GM12801 (cell line): ENCODE results near the gene ZNF747.

ENCODE experiments used
- TF ChIP-seq, protein P1 (sequence below): IDR thresholded peaks from one replicate; pipeline ENCODE4 v1.5.1; 2011; ENCODE audit warnings: control low read depth; ENCODE audit not compliant: insufficient read length; ENCODE audit errors: extremely low read depth

The ZNF747 gene

DNA sequence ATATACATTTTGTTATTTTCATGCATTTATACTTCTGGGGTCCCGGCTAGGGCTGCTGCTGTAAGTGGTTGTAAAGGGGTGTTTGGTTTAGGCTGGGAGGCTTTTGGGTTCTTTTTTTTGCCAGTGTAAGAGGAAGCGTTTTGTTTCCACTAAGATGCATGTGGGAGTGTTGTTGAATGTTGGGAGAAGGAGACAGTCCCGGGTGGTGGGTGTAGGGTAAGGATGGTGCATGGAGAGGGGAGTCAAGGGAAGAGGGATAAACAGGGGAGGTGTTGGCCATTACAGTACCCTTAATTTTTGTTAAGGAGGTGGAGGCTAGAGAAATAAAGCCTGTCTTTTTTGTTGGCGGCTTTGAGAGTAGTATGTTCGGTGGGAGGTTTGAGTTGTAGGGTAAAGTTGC, 8.4 kb upstream of the ZNF747 start:
- TF ChIP-seq, protein P1, sequence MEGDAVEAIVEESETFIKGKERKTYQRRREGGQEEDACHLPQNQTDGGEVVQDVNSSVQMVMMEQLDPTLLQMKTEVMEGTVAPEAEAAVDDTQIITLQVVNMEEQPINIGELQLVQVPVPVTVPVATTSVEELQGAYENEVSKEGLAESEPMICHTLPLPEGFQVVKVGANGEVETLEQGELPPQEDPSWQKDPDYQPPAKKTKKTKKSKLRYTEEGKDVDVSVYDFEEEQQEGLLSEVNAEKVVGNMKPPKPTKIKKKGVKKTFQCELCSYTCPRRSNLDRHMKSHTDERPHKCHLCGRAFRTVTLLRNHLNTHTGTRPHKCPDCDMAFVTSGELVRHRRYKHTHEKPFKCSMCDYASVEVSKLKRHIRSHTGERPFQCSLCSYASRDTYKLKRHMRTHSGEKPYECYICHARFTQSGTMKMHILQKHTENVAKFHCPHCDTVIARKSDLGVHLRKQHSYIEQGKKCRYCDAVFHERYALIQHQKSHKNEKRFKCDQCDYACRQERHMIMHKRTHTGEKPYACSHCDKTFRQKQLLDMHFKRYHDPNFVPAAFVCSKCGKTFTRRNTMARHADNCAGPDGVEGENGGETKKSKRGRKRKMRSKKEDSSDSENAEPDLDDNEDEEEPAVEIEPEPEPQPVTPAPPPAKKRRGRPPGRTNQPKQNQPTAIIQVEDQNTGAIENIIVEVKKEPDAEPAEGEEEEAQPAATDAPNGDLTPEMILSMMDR = no peak

DNA sequence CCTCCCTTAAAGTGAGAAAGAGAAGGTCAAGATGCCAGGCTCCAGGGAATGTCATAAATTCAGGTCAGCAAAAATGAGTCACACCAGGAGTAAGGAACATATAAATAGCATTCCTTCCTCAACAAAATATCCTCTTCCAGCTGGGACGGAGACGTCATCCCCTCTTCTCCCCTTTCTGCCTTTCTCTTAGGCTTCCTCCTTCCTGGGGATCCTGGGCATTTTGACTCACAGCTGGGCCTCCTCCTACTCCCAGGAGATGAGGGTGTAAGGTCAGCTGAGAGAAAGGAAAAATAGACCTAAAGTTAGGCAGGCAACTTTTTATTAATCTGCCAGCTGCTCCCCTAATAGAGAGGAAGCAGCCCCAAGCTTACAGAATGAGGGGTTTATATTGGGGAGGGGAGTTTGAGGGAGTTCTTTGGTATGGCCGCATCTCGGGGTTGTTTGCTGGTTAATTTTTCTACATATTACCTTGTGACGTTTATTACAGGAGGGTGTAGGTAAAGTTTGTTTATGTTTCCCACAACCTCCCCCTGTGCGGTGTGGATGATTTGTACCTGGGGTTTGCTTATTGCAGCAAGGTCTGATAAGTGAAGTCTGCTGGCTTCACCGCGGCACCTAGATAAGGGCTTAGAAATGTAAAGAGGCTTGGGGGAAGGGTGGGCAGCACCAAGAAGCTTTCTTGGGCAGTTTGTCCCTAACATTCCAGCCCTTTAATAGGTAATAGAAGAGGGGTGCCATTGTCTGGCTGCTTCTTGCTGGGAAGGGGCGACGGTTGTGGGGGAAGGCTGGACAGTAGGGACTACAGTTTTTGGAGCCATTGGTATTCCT, 7.1 kb upstream of the ZNF747 start:
- TF ChIP-seq, protein P1 = no peak

DNA sequence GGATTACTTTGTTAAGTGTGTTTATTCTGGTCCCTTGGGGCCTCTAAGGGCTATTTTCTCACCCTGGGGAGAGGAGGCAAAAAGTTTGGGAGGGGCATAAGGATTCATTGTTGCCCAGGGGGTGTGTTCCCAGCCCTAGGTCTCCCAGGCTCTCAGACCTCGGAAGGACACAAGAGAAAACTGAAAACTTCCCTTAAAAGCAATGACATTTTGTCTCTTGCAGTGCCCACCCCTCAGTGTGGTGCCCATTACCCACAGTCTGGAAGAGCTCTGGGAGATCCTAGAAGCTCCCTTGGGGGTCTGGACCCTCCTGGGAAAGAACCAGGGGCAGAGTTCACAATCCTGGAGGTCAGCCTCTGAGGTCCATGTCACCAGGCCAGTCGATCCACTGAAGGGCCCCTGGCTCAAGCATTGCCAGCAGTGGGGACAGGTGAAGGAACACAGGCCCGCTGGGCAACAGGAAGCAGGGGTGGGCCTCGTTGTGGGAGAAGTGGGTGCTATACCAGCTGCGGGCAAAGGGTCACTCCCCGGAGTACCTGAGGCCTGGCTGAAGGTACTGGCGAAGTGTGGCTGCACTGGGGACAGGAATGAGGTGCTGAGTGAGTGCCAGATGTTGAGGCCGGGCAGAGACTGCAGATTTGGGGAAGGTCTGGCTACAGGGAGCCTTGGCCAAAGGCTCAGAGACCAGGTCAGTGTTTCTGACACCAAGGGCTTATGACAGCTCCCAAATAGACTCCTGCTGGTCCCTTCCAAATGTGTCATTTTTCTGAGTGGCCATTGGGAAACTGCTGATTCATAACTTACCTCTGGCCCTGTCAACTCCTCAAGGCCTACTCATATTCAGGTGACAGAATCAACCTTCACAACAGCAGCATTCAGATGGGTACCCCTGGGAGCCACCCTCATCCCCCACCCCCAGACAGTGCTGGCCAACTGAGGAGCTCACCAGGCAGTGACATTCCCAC, 4.6 kb upstream of the ZNF747 start:
- TF ChIP-seq, protein P1 = no peak

DNA sequence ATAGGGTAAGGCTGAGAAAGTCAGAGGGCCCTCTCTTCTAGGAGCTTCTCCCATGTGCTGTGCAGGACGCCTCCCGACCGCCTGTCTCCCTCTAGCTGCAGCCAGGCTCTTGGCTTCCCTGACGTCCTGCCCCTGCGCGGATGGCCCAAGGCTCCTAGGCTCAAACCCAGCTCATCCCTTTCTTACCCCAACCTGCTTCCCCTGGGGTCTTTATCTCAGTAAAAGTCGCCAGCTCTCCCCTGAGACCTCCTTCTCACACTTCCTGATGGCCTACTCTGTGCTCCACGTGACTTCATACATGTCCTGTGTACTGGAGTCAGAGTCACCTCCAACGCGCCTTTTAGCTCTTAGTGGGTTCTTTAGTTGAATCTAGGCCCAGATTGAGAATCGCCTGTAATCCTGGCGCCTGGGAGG, 1.1 kb upstream of the ZNF747 start:
- TF ChIP-seq, protein P1 = no peak

DNA sequence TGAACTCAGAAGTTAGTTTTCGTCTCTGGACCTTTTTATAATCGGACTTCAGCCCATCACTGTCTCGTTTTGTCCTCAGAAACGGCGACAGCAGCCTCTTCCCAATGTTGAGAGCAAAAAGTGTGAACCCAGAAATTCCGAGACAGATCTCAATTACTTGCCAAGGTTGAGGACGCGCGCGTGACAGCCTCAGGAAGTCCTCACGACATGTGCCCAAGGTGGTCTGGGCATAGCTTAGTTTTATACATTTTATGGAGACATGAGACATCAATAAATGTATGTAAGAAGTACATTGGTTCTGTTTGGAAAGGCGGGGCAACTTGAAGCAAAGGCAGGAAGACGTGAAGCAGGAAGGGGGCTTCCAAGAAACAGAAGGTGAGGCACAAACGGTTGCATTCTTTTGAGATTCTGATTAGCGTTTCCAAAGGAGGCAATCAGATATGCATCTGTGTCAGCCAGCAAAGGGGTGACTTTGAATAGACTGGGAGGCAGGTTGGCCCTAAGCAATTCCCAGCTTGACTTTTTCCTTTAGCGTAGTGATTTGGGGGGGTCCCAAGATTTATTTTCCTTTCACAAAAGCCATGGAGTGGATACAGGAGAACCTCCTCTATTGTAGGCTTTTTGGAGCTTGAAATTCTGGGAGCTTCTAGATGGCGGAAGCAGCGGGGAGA, 583 bp upstream of the ZNF747 start:
- TF ChIP-seq, protein P1 = no peak

DNA sequence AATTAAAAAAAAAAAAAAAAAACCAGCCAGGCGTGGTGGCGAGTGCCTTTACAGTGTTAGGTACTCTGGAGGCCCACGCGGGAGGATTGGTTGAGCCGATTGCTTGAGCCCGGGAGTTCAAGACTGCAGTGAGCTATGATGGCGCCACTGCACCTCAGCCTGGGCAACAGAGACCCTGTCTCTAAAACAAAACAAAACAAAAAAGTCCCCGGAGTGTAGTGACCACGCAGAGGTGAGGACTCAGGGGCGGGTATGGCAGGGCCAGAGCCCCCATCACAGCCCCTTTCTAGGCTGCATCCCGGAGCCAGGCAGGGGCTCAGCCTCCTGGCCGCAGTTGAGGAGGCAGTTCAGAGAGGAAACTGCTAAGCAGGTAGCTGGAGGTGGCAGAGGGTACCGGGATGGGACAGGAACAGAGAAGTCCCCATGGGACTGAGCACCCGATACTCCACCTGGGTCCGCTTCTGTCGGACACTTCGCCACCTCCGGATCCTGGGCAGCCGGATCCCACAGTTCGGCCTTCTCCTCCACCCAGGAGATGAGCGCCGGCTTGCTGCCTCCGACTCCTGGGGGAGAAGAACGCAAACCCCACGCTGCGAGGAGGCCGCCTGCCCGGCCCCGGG, 800 bp downstream of the ZNF747 start:
- TF ChIP-seq, protein P1 = no peak
